Lung (tissue), 12 donors: Measurements from ENCODE around the gene MZB1. TPM values are rescaled to one million over a fixed set of nuclear protein-coding genes. Genes with fewer than 3 reads are reported as not detected.
A peak's percentile ranks its signal among the peaks of the same experiment; 100 is the strongest.

Experiments used
- ATAC-seq: fragments of 200-7000 bp; cut with Tn5 transposase; one replicate; pipeline ENCODE4 v1.9.1; 2020; ENCODE audit warnings: moderate number of reproducible peaks; ENCODE audit not compliant: insufficient read depth, low FRiP score
- DNase-seq, 3 donors: peaks; one replicate each; pipeline ENCODE4 v3.0.0-alpha.2; 2013 to 2017
- H3K27ac ChIP-seq, 2 donors: one replicate each; pipeline ENCODE4 v1.5.1; 2013; ENCODE audit warnings: mild to moderate bottlenecking in 2 of 2, moderate library complexity in 2 of 2, control low read depth in 1 of 2, inconsistent platforms in 1 of 2, low read depth in 1 of 2, low read length in 1 of 2
- H3K27me3 ChIP-seq, 3 donors: one replicate each; pipeline ENCODE4 v1.5.1; 2013; ENCODE audit warnings: low read length in 2 of 3; ENCODE audit not compliant: control insufficient read depth in 3 of 3, insufficient read depth in 3 of 3
- H3K36me3 ChIP-seq, 4 donors: one replicate each; pipeline ENCODE4 v1.5.1; 2013; ENCODE audit warnings: low read length in 4 of 4, mild to moderate bottlenecking in 1 of 4, moderate library complexity in 1 of 4; ENCODE audit not compliant: control insufficient read depth in 4 of 4, insufficient read depth in 4 of 4
- H3K4me1 ChIP-seq, 5 donors: one replicate each; pipeline ENCODE4 v1.5.1; 2013; ENCODE audit warnings: low read length in 5 of 5, mild to moderate bottlenecking in 2 of 5, moderate library complexity in 1 of 5; ENCODE audit not compliant: control insufficient read depth in 5 of 5, insufficient read depth in 5 of 5
- H3K4me3 ChIP-seq: one replicate; pipeline ENCODE4 v1.5.1; 2013; ENCODE audit warnings: mild to moderate bottlenecking, control low read depth, moderate library complexity
- H3K9ac ChIP-seq, 2 donors: one replicate each; pipeline ENCODE4 v1.5.1; 2013; ENCODE audit warnings: low read length in 2 of 2, control low read depth in 1 of 2; ENCODE audit not compliant: insufficient read depth in 1 of 2
- H3K9me3 ChIP-seq, 4 donors: one replicate each; pipeline ENCODE4 v1.5.1; 2013; ENCODE audit warnings: low read length in 3 of 4, mild to moderate bottlenecking in 1 of 4, moderate library complexity in 1 of 4; ENCODE audit not compliant: control insufficient read depth in 4 of 4, insufficient read depth in 3 of 4
- CTCF ChIP-seq: IDR thresholded peaks from 2 replicates; pipeline ENCODE4 v1.5.1; 2012; ENCODE audit warnings: mild to moderate bottlenecking; ENCODE audit errors: control extremely low read depth, extremely low read depth
- WGBS, 2 donors: extraction: QIAGEN DNeasy Blood & Tissue Kit; methylation state at CpG; one replicate each; pipeline ENCODE4 v1.1.7; 2013; 5-methylcytosine and 5-hydroxymethylcytosine counted together
- polyA plus RNA-seq, 2 donors: library from polyadenylated mRNA; stranded (reverse); fragments of 200-250 nt; gene quantifications; one replicate each; pipeline ENCODE4 v1.2.1, GENCODE V29; 2013
- total RNA-seq, 2 donors: library from RNA; depleted of rRNA in 1 of 2; stranded (reverse); fragments of >200 nt in 1 of 2; gene quantifications; one replicate each; pipeline ENCODE4 v1.2.1, GENCODE V29; 2014 to 2021
- donor health status: control.
- donor health status: control.
- donor health status: Bipolar disorder and iron deficiency.
- donor health status: healthy.
- donor health status: DM: yes; HTN: yes; CAD: no.

Gene MZB1
- total and polyA plus RNA-seq, 4 donors = 2.5 to 14.8 (median 12.8) TPM

GRCh38 chr5:139392324-139392677 lies 2.6 kb upstream of the MZB1 start:
- H3K4me3 ChIP-seq = no peak overlapping the region
- H3K9me3 ChIP-seq = peaks cover 0 to 2% (median 0%) of the 10 kb centered on the region in 4 donors
- ATAC-seq (no peak), DNase-seq (no peak)
- peaks cover 0 to 27% (median 17%) of the 10 kb centered on the region in 3 donors for H3K27me3 ChIP-seq
- no peak for TF ChIP-seq CTCF
- H3K36me3 ChIP-seq = no peaks in the 10 kb centered on the region
- H3K27ac ChIP-seq = peak overlapping the region in 1 of 2 donors; percentile 57
- H3K4me1 ChIP-seq = peaks cover 0 to 31% (median 7%) of the 10 kb centered on the region in 5 donors
- WGBS, 2 donors = 12 to 16% methylated on average over 33 to 36 of the region's 36 CpGs
- no peak overlapping the region for H3K9ac ChIP-seq

- ATAC-seq (no peak), DNase-seq (no peak)
- TF ChIP-seq CTCF = no peak
- no peak overlapping the region for H3K9ac ChIP-seq
- H3K27me3 ChIP-seq = peaks cover 0 to 27% (median 17%) of the 10 kb centered on the region in 3 donors
- WGBS, 2 donors = 35 to 54% methylated on average over 33 of the region's 33 CpGs
- no peaks in the 10 kb centered on the region for H3K36me3 ChIP-seq
- peak overlapping the region in 1 of 2 donors; percentile 57 for H3K27ac ChIP-seq
- H3K4me1 ChIP-seq = peaks cover 0 to 31% (median 7%) of the 10 kb centered on the region in 5 donors
- H3K9me3 ChIP-seq = peaks cover 0 to 2% (median 0%) of the 10 kb centered on the region in 4 donors
- no peak overlapping the region for H3K4me3 ChIP-seq
These were observed 2.0 kb upstream of the MZB1 start for GRCh38 chr5:139391570-139392323.

GRCh38 chr5:139390639-139391569 lies 1.2 kb upstream of the MZB1 start:
- Histone ChIP-seq H3K9ac (no peak overlapping the region), H3K36me3 (no peaks in the 10 kb centered on the region), H3K27me3 (peaks cover 0 to 27% (median 17%) of the 10 kb centered on the region in 3 donors), H3K9me3 (peaks cover 0 to 2% (median 0%) of the 10 kb centered on the region in 4 donors), H3K27ac (peak overlapping the region; percentile 21 to 22), H3K4me3 (no peak overlapping the region), H3K4me1 (peaks cover 0 to 31% (median 7%) of the 10 kb centered on the region in 5 donors)
- no peak for DNase-seq
- WGBS, 2 donors = 79 to 80% methylated on average over 10 of the region's 10 CpGs
- no peak for TF ChIP-seq CTCF
- no peak for ATAC-seq
